ENCODE measurements around the gene KIF26B.

DNA sequence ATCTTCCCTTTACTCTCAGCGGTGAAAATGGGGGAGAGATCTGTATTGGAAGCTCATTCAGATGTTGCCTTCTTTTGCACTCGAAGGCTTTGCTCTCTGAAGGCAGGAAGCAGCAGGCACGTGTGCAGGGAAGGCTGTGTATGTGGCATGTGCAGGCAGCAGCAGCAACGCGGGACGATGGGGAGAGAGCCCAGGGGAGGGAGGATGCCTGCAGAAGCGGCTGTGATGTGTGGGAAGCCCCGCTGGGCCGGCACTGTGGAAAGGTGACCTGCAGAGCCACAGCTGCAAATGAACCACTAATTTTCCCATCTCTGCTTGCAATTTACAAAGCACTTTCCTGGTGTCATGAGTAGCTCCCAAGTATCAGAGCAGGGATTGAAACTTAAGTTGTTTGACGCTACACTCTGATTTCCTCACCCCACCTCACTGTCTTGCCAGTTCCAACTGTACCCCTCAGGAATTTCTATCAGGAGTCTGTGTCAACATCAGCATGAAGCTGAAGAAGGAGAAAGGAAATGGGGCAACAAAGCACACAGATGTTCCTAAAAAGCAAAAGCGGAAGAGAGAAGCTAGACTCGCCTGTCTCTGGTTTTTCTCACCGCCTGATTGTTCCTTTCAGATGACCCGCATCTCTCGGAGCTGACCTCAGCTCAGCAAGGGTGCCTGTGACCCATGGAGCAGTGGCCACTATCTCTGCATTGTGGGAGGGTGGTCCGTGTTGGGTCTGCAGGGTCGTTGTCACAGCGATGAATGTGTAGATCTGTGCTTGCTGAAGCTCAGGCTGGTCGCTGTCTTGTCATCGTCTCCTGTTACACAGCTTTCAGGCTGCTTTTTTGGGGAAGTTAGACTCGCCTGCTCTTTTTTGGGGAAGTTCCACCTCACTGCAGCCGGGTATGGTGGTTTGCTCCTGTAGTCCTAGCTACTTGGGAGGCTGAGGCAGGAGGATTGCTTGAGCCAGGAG lies 156.1 kb downstream of the KIF26B start:
- no peak for TF ChIP-seq EZH2phosphoT487 (IDR thresholded peaks at IDR 0.05; ENCODE audit: low read depth)
- no peak for TF ChIP-seq CTCF (IDR thresholded peaks at IDR 0.05; ENCODE audit: low read depth, low read length)

Measured in OCI-LY3 (cell line).